Superior temporal gyrus (tissue), 1 donor: ENCODE data around the gene LRBA.
"Not testable (repeated sequence)": the region's sequence is repeated elsewhere in the genome, so short reads cannot be mapped to it uniquely, and the experiment has no call there.

Experiments used
- DNase-seq: peaks from one replicate; pipeline ENCODE4 v3.0.0-alpha.2; 2016; ENCODE audit errors: extremely low spot score

Gene LRBA

GRCh38 chr4:150569384-150569987 is 445.6 kb downstream of the LRBA start:
- DNase-seq: no peak

GRCh38 chr4:150567070-150567469 is 448.0 kb downstream of the LRBA start:
- no peak for DNase-seq

DNA sequence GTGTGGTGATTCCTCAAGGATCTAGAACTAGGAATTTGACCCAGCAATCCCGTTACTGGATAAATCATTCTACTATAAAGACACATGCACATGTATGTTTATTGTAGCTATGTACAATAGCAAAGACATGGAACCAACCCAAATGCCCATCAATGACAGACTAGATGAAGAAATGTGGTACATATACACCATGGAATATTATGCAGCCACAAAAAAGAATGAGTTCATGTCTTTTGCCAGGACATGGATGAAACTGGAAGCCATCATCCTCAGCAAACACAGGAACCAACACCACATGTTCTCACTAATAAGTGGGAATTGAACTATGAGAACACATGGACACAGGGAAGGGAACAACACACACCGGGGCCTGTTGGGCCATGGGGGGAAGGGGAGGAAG is 450.1 kb downstream of the LRBA start:
- DNase-seq: not testable (repeated sequence)

DNA sequence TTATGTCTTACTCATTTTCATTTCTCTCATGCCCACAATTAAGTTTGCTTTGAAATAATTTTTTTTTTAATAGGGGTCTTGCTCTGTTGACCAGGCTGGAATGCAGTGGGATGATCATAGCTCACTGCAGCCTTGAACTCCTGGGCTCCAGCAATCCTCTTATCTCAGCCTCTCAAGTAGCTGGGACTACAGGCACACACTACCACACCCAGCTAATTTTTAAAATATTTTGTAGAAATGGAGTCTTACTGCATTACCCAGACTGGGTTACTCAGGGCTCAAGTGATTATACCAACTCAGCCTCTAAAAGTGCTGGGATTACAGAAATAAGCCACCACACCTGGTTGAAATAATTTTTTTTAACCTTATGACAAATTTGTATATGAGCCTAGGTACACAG is 452.3 kb downstream of the LRBA start:
- DNase-seq: no peak

DNA sequence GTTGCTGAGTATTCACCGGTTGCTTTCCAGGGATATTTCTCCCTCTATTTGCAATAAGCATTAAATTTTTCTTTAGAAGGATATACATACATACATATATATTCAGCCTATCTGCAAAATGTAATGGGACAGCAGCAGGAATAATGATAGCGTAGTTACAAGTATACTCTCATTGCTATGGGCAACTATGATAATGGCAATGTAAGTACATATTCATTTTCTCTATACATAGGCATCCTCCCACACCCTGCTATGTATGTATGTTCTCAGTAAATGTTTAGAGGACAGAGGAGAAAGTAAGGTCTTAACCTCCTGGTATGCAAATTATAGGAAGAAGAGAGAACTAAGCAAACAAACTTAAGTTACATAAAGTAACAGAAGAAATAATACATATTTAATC is 452.8 kb downstream of the LRBA start:
- DNase-seq: no peak

DNA sequence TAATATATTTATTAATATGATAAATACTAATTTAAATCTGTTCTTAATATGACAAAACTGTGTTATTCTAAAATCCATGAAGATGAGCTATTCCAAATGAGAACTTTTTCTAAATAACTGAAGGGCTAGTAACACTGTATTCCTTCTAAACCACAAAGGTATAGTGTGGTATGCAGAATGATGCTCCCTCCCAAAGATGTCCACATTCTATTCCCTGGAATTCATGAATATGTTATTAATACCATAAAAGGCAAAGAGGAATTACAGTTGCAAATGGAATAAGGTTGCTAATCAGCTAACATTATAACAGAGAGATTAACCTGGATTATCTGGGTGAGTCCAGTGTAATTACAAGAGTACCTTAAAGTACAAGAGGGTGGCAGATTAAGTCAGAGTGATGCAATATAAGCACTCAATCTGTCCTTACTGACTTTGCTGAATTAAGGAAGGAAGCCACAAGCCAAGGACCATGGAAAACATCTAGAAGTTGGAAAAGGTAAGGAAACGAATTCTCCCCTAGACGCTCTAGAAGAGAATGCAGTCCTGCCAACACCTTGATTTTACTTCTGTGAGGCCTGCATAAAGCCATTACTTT is 453.8 kb downstream of the LRBA start:
- DNase-seq: no peak

GRCh38 chr4:150557811-150558210 is 457.3 kb downstream of the LRBA start:
- not testable (repeated sequence) for DNase-seq

GRCh38 chr4:150547154-150547838 is 467.8 kb downstream of the LRBA start:
- DNase-seq: no peak

DNA sequence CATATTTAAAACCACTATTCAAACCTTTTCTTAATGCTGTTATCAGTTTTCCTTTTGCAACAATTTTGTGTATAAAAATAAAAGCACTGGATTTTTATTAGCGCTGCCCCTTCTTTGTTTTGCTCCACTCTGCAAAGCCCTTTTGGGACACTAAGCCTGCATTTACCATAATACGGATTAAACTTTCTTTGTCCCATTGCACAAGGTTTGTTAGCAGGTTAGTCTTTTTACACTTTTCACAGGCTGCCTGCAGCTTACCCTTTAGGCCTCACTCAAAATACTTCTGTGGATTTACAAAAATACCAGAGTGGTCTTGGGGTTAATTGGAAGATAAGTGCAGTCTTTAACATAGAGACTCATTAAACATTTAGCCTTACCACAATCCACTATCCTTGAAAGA is 468.8 kb downstream of the LRBA start:
- DNase-seq: no peak

DNA sequence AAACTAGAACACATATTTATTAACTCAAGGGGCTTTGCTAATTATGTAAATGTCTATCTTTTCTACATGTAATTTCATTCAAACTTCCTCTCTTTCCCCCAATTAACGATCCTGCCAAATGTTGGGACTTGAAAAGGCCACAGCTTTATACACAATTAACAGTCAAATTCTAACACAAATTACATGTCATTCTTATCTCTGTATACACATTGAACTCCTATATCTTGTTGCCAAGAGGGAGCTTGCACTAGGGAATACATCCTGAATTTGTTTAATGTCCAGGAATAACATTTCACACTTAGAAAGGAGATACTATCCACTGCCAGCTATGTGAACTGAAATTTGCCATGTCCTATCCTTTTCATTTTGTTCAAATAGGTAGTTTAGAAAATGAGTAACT is 472.0 kb downstream of the LRBA start:
- DNase-seq: no peak

GRCh38 chr4:150541681-150542080 is 473.4 kb downstream of the LRBA start:
- DNase-seq: no peak

DNA sequence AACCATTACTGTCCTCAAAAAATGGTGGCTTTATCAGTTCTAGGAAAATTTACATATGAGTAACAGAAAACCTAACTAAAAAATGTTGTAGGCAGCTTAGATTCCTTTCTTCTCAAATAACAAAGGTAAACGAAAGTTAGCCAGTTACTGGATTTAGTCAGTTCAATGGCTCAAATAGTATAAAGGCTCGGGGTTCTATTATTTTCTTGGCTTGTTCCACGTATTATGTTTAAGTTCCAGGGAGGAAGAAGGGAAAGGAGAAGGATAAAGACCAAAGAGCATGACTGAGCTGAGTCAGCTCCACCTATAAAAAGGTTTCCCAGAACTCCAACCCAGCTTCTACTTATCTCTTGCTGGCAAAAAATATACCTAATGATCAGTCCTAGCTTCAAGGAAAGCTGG is 474.1 kb downstream of the LRBA start:
- no peak for DNase-seq

- no peak for DNase-seq
Measured at GRCh38 chr4:150540536-150540935, 474.5 kb downstream of the LRBA start.

DNA sequence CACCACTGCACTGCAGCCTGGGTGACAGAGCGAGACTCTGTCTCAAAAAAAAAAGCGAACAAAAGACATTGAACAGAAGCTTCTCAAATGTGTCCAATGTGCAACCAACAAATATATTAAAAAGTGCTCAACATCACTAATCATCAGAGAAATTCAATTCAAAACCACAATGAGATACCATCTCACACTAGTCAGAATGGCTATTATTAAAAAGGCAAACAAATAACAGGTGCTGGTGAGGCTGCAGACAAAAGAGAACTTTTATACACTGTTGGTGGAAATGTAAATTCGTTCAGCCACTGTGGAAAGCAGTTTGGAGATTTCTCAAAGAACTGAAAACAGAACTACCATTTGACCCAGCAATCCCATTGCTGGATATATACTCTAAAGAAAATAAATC is 477.2 kb downstream of the LRBA start:
- DNase-seq: not testable (repeated sequence)

GRCh38 chr4:150534818-150535217 is 480.3 kb downstream of the LRBA start:
- no peak for DNase-seq

- no peak for DNase-seq
Measured at GRCh38 chr4:150533673-150534072, 481.4 kb downstream of the LRBA start.

DNA sequence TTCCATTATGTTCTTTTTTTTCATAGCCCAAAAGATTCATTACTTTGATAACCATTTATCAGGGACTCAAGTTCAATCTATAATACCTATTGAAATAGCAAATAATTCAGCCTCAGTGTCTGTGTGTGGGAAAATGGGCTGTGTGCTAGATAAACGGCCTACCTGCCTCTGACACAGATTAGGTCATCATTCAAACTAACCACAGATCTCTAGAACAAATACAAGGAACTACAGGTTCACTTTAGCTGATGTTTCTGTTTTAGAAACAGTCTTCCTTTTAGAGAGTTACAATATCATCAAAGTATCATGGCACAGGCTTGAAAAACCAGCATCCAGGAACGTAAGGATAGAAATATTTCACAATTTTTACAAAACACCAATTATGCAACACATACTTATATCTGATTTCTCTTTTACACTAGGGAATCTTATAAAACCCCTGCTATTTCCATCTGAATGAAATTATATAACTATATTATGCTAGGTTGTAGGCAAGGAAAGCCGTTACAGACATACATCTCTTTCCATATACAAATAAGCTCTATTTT is 489.7 kb downstream of the LRBA start:
- no peak for DNase-seq

DNA sequence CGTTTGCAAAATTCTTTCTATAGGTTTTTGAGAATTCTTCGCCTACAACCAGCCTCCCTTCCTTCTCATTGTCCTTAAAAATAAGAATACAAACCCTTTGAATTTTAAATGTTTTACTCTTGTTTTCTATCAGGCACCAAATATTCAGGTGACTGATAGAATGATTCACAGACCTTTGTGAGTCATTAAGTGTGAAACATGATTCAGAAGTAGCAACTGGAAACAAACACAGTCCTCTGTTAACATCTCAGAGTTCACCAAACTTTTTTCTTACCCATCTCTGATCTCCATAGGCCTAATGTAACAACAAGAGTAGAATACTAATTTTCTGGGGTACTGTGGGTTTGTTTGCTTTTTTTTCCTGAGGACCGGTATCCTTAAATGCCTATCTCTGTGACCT is 496.5 kb downstream of the LRBA start:
- DNase-seq: no peak

GRCh38 chr4:150515135-150515534 is 499.9 kb downstream of the LRBA start:
- no peak for DNase-seq

- no peak for DNase-seq
Measured at GRCh38 chr4:150514709-150515108, 500.4 kb downstream of the LRBA start.

DNA sequence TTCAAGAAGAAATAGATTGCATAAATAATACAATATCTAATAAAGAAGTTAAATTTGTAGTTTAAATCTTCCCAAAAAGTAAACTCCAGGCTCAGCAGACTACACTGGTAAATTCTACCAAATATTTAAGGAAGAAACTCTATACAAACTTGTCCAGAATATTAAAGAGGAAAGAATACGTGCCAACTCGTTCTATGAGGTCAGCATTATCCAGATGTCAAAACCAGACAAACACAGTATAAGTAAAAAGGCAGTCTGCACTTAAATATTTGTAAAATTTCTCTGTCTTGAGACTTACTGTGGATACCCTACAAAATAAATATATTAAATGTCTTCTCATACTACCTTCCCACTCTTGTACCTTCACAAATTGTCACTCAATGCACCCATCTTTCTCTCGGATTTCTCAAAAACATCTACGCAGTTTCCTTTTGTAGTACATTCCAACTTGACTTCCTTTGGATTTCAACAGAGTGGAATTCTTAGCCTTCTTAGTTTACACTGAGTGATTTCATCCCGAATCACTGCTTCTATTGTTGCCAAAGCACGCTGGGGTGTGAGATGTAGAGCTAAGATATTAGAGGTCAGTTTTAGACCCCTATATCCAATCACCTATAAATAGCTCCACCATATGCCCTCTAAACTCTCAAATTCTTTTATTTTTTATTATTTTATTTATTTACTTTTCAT is 504.8 kb downstream of the LRBA start:
- no peak for DNase-seq

GRCh38 chr4:150507656-150508055 is 507.4 kb downstream of the LRBA start:
- DNase-seq: not testable (repeated sequence)
